ENCODE measurements around the gene PEX7. TPM values are rescaled to one million over a fixed set of nuclear protein-coding genes. Genes with fewer than 3 reads are reported as not detected.

Gene PEX7
- total and polyA plus RNA-seq, 2 experiments from 2014 or later, result 11.8 to 13.5 TPM

DNA sequence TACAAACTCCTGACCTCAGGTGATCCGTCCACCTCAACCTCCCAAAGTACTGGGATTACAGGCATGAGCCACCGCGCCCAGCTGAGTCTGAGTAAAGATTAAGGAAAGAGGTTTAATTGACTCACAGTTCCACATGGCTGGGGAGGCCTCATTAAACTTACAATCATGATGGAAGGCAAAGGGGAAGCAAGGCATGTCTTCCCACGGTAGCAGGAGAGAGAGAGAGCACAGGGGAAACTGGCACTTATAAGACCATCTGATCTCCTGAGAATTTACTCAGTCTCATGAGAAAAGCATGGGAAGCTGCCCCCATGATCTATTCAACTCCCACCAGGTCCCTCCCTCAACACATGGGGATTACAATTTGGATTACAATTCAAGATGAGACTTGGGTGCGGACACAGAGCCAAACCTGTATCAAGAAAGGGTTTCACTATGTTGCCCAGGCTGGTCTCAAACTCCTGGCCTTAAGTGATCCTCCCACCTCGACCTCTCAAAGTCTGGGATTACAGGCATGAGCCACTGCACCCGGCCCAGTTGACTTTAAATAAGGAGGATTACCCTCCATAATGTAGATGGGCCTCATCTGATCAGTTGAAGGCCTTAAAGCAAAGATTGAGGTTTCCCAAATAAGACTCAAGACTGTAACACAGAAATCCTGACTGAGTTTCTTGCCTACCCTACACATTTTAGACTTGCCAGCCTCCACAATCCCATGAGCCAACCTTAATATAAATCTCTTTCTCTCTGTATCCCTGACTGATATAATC, 13.1 kb upstream of the PEX7 start (continued):
- TF ChIP-seq NANOG (IDR thresholded peaks at IDR 0.05; ENCODE audit: borderline replicate concordance) (no peak), EZH2phosphoT487 (IDR thresholded peaks at IDR 0.05; ENCODE audit: unreplicated experiment) (no peak), JUNB (IDR thresholded peaks at IDR 0.05; ENCODE audit: unreplicated experiment) (no peak), CREB1 (CRISPR knock-in tag; IDR thresholded peaks at IDR 0.05; ENCODE audit: low read depth) (no peak), EZH2 (IDR thresholded peaks at IDR 0.05; ENCODE audit: low read depth, unreplicated experiment) (no peak), STAT1 (IDR thresholded peaks at IDR 0.05; ENCODE audit: unreplicated experiment) (no peak), ZNF331 (CRISPR knock-in tag; IDR thresholded peaks at IDR 0.05; ENCODE audit: low read depth) (no peak)
- TF ChIP-seq, protein P1, sequence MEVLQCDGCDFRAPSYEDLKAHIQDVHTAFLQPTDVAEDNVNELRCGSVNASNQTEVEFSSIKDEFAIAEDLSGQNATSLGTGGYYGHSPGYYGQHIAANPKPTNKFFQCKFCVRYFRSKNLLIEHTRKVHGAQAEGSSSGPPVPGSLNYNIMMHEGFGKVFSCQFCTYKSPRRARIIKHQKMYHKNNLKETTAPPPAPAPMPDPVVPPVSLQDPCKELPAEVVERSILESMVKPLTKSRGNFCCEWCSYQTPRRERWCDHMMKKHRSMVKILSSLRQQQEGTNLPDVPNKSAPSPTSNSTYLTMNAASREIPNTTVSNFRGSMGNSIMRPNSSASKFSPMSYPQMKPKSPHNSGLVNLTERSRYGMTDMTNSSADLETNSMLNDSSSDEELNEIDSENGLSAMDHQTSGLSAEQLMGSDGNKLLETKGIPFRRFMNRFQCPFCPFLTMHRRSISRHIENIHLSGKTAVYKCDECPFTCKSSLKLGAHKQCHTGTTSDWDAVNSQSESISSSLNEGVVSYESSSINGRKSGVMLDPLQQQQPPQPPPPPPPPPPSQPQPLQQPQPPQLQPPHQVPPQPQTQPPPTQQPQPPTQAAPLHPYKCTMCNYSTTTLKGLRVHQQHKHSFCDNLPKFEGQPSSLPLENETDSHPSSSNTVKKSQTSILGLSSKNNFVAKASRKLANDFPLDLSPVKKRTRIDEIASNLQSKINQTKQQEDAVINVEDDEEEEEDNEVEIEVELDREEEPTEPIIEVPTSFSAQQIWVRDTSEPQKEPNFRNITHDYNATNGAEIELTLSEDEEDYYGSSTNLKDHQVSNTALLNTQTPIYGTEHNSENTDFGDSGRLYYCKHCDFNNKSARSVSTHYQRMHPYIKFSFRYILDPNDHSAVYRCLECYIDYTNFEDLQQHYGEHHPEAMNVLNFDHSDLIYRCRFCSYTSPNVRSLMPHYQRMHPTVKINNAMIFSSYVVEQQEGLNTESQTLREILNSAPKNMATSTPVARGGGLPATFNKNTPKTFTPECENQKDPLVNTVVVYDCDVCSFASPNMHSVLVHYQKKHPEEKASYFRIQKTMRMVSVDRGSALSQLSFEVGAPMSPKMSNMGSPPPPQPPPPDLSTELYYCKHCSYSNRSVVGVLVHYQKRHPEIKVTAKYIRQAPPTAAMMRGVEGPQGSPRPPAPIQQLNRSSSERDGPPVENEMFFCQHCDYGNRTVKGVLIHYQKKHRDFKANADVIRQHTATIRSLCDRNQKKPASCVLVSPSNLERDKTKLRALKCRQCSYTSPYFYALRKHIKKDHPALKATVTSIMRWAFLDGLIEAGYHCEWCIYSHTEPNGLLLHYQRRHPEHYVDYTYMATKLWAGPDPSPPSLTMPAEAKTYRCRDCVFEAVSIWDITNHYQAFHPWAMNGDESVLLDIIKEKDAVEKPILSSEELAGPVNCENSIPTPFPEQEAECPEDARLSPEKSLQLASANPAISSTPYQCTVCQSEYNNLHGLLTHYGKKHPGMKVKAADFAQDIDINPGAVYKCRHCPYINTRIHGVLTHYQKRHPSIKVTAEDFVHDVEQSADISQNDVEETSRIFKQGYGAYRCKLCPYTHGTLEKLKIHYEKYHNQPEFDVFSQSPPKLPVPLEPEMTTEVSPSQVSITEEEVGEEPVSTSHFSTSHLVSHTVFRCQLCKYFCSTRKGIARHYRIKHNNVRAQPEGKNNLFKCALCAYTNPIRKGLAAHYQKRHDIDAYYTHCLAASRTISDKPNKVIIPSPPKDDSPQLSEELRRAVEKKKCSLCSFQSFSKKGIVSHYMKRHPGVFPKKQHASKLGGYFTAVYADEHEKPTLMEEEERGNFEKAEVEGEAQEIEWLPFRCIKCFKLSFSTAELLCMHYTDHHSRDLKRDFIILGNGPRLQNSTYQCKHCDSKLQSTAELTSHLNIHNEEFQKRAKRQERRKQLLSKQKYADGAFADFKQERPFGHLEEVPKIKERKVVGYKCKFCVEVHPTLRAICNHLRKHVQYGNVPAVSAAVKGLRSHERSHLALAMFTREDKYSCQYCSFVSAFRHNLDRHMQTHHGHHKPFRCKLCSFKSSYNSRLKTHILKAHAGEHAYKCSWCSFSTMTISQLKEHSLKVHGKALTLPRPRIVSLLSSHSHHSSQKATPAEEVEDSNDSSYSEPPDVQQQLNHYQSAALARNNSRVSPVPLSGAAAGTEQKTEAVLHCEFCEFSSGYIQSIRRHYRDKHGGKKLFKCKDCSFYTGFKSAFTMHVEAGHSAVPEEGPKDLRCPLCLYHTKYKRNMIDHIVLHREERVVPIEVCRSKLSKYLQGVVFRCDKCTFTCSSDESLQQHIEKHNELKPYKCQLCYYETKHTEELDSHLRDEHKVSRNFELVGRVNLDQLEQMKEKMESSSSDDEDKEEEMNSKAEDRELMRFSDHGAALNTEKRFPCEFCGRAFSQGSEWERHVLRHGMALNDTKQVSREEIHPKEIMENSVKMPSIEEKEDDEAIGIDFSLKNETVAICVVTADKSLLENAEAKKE (CRISPR knock-in tag; IDR thresholded peaks at IDR 0.05), result no peak

DNA sequence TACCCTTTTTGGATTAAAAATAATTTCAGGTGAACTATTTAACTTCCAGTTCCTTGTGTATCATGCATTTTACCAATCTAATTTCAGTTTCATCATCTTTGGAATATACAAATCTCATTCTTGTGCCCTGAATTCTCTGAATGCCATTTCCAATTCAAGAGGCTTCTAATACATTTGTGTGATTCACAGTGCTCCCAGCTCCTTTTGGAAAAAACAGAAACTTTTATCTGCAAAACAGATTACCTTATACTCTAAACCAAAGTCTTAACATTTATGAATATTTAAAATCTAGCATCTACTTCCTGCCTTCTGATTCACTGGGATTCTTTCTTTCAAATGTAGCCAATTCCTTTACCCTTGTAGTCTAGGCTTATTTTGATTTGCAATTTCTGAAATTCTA, 11.1 kb upstream of the PEX7 start:
- H3K36me3 ChIP-seq (ENCODE audit: insufficient read depth), result no peaks in the 10 kb centered on the region
- TF ChIP-seq, protein P2, sequence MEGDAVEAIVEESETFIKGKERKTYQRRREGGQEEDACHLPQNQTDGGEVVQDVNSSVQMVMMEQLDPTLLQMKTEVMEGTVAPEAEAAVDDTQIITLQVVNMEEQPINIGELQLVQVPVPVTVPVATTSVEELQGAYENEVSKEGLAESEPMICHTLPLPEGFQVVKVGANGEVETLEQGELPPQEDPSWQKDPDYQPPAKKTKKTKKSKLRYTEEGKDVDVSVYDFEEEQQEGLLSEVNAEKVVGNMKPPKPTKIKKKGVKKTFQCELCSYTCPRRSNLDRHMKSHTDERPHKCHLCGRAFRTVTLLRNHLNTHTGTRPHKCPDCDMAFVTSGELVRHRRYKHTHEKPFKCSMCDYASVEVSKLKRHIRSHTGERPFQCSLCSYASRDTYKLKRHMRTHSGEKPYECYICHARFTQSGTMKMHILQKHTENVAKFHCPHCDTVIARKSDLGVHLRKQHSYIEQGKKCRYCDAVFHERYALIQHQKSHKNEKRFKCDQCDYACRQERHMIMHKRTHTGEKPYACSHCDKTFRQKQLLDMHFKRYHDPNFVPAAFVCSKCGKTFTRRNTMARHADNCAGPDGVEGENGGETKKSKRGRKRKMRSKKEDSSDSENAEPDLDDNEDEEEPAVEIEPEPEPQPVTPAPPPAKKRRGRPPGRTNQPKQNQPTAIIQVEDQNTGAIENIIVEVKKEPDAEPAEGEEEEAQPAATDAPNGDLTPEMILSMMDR (conservative IDR thresholded peaks at IDR 0.05; ENCODE audit: low read depth in 2 of 2), result no peak
- TF ChIP-seq NANOG (IDR thresholded peaks at IDR 0.05; ENCODE audit: borderline replicate concordance), result no peak
- TF ChIP-seq, protein P3, sequence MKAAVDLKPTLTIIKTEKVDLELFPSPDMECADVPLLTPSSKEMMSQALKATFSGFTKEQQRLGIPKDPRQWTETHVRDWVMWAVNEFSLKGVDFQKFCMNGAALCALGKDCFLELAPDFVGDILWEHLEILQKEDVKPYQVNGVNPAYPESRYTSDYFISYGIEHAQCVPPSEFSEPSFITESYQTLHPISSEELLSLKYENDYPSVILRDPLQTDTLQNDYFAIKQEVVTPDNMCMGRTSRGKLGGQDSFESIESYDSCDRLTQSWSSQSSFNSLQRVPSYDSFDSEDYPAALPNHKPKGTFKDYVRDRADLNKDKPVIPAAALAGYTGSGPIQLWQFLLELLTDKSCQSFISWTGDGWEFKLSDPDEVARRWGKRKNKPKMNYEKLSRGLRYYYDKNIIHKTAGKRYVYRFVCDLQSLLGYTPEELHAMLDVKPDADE (IDR thresholded peaks at IDR 0.05), result no peak
- TF ChIP-seq STAT1 (IDR thresholded peaks at IDR 0.05; ENCODE audit: unreplicated experiment), result no peak
- TF ChIP-seq ZNF114 (CRISPR knock-in tag; IDR thresholded peaks at IDR 0.05), result no peak
- no peak for TF ChIP-seq CREB1 (CRISPR knock-in tag; IDR thresholded peaks at IDR 0.05; ENCODE audit: low read depth)
- no peak for TF ChIP-seq EZH2 (IDR thresholded peaks at IDR 0.05; ENCODE audit: low read depth, unreplicated experiment)

More for the DNA sequence above, 11.1 kb upstream of the PEX7 start:
- Histone ChIP-seq H3K4me2 (no peak overlapping the region), H3K4me1 (ENCODE audit: insufficient read depth) (peaks cover 4% of the 10 kb centered on the region; the same call in 1 of the 2 replicates), H3K27ac (ENCODE audit: low read depth) (no peak overlapping the region), H2AFZ (no peak overlapping the region), H3K4me3 (no peak overlapping the region), H3K9me2 (ENCODE audit: insufficient read depth) (no peaks in the 10 kb centered on the region), H4K20me1 (replicated peaks; ENCODE audit: insufficient read depth) (no peaks in the 10 kb centered on the region), H3K27me3 (ENCODE audit: insufficient read depth) (no peaks in the 10 kb centered on the region), H3F3A (replicated peaks; ENCODE audit: low read depth) (no peaks in the 10 kb centered on the region), H3K79me2 (replicated peaks; ENCODE audit: insufficient read depth) (no peaks in the 10 kb centered on the region)
- Mint-ChIP-seq H3K27me3 (ENCODE audit: insufficient read depth, low read depth, poor library complexity) (no peaks in the 10 kb centered on the region), H3K36me3 (ENCODE audit: low read depth) (no peaks in the 10 kb centered on the region), H3K4me1 (peaks cover 2% of the 10 kb centered on the region; the same call in 1 of the 3 replicates), H3K27ac (no peak overlapping the region), H3K4me3 (no peak overlapping the region), H3K9me3 (no peaks in the 10 kb centered on the region)
- no peak for DNase-seq (ENCODE audit: low spot score)
- no peak for ATAC-seq
